PFSK-1 (cell line): Measurements from ENCODE around the gene FAS.

Experiments
- POLR2AphosphoS5 ChIP-seq: IDR thresholded peaks from 2 replicates; pipeline ENCODE4 v1.6.1; 2012; ENCODE audit warnings: low read depth, mild to moderate bottlenecking, control low read depth, low read length, moderate library complexity
- TAF1 ChIP-seq: IDR thresholded peaks from 2 replicates; pipeline ENCODE4 v1.6.1; 2012; ENCODE audit warnings: low read length, control low read depth, borderline replicate concordance; ENCODE audit not compliant: insufficient read depth

- TF ChIP-seq POLR2AphosphoS5, result no peak
- TF ChIP-seq TAF1, result no peak
These were observed 37.9 kb upstream of the FAS start, which contains the start of gene ACTA2 for GRCh38 chr10:88952647-88953111.
